GM12892 (cell line): ENCODE measurements around the gene ZNF613.

Experiments used
- POLR2A ChIP-seq: IDR thresholded peaks from 2 replicates; pipeline ENCODE4 v1.6.1; 2011; ENCODE audit warnings: low read depth, low read length, control low read depth
- POLR2AphosphoS5 ChIP-seq: IDR thresholded peaks from 2 replicates; pipeline ENCODE4 v1.6.1; 2011; ENCODE audit warnings: low read depth, low read length, control low read depth
- TAF1 ChIP-seq: IDR thresholded peaks from 2 replicates; pipeline ENCODE4 v1.6.1; 2011; ENCODE audit warnings: low read depth, mild to moderate bottlenecking, control low read depth, low read length, borderline replicate concordance

- TF ChIP-seq POLR2A = 0 out of 2 replicates have a peak, but pooled peaks have one; percentile 33
- no peak for TF ChIP-seq POLR2AphosphoS5
- no peak for TF ChIP-seq TAF1
Observed at GRCh38 chr19:51986309-51987291, 59.3 kb downstream of the ZNF613 start, which contains the start of gene ZNF350.
